Glutamatergic neuron (in vitro differentiated cells): ENCODE results near the gene CFAP73. TPM values are rescaled to one million over a fixed set of nuclear protein-coding genes. Genes with fewer than 3 reads are reported as not detected.

ENCODE experiments used
- DNase-seq: peaks from one replicate; pipeline ENCODE4 v3.0.0; 2022
- H3K27ac Mint-ChIP-seq: one replicate; pipeline ENCODE4 v1.8.0; 2020; ENCODE audit warnings: mild to moderate bottlenecking, mixed read lengths, inconsistent platforms; ENCODE audit not compliant: unreplicated experiment
- H3K27me3 Mint-ChIP-seq: one replicate; pipeline ENCODE4 v1.8.0; 2020; ENCODE audit warnings: mild to moderate bottlenecking, moderate library complexity, mixed read lengths, inconsistent platforms; ENCODE audit not compliant: unreplicated experiment
- H3K36me3 Mint-ChIP-seq: one replicate; pipeline ENCODE4 v1.8.0; 2020; ENCODE audit warnings: mild to moderate bottlenecking, mixed read lengths, inconsistent platforms; ENCODE audit not compliant: unreplicated experiment
- H3K4me1 Mint-ChIP-seq: one replicate; pipeline ENCODE4 v1.8.0; 2020; ENCODE audit warnings: mild to moderate bottlenecking, low read depth, mixed read lengths, inconsistent platforms; ENCODE audit not compliant: unreplicated experiment
- H3K4me3 Mint-ChIP-seq: one replicate; pipeline ENCODE4 v1.8.0; 2020; ENCODE audit warnings: mild to moderate bottlenecking, mixed read lengths, inconsistent platforms; ENCODE audit not compliant: unreplicated experiment
- H3K9me3 Mint-ChIP-seq: one replicate; pipeline ENCODE4 v1.8.0; 2020; ENCODE audit warnings: mild to moderate bottlenecking, moderate library complexity, mixed read lengths, inconsistent platforms; ENCODE audit not compliant: unreplicated experiment
- total RNA-seq: library from RNA; stranded (reverse); fragmentation: NEBNext Ultra II Directional; extraction: Animal tissue kit (Norgen Biotek cat#: 25700); gene quantifications from one replicate; pipeline ENCODE4 v1.2.1, GENCODE V29; 2021; ENCODE audit not compliant: unreplicated experiment
- TF ChIP-seq, protein P1 (sequence below): fragments of 200-600 bp; sonication (generic); IDR thresholded peaks from one replicate; pipeline ENCODE4 v1.5.0; 2021; ENCODE audit not compliant: partially characterized antibody, unreplicated experiment

CFAP73 gene
- total RNA-seq, 1 donor from 2014 or later: not detected

DNA sequence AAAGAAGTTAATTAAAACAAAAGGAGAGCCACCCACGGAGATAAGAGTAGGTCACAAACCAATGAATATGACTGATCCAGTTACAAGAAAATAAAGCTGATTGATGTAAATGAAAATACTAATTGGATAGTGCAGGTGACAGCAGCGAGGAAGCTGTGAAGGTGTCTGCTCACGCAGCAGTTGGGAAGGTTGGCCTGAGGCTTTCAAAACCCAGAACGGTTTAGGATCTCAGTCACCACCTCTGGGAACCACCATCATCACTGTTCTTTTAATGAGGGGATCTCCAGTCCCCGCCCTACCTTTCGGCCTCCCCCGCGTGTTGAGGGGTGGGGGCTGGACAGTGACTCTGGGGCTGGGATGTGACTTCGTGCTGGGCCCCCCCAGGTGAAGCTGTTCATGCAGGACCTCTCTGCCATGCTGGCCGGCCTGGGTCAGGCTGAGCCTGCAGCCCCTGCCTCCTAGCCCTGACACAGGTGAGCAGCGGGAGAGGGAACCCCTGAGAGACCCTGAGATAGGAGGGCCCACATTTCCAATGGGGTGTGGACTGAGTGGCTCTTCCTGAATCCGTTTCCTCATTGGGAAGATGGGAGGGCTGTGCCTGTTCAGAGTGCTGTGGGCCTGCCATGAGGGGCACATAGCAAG, 7.8 kb downstream of the CFAP73 start:
- TF ChIP-seq, protein P1, sequence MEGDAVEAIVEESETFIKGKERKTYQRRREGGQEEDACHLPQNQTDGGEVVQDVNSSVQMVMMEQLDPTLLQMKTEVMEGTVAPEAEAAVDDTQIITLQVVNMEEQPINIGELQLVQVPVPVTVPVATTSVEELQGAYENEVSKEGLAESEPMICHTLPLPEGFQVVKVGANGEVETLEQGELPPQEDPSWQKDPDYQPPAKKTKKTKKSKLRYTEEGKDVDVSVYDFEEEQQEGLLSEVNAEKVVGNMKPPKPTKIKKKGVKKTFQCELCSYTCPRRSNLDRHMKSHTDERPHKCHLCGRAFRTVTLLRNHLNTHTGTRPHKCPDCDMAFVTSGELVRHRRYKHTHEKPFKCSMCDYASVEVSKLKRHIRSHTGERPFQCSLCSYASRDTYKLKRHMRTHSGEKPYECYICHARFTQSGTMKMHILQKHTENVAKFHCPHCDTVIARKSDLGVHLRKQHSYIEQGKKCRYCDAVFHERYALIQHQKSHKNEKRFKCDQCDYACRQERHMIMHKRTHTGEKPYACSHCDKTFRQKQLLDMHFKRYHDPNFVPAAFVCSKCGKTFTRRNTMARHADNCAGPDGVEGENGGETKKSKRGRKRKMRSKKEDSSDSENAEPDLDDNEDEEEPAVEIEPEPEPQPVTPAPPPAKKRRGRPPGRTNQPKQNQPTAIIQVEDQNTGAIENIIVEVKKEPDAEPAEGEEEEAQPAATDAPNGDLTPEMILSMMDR: no peak
- Mint-ChIP-seq H3K36me3 (no peaks in the 10 kb centered on the region), H3K4me3 (no peak overlapping the region), H3K9me3 (no peaks in the 10 kb centered on the region), H3K27ac (no peak overlapping the region), H3K27me3 (peaks cover 7% of the 10 kb centered on the region), H3K4me1 (peaks cover 12% of the 10 kb centered on the region)
- DNase-seq: no peak

DNA sequence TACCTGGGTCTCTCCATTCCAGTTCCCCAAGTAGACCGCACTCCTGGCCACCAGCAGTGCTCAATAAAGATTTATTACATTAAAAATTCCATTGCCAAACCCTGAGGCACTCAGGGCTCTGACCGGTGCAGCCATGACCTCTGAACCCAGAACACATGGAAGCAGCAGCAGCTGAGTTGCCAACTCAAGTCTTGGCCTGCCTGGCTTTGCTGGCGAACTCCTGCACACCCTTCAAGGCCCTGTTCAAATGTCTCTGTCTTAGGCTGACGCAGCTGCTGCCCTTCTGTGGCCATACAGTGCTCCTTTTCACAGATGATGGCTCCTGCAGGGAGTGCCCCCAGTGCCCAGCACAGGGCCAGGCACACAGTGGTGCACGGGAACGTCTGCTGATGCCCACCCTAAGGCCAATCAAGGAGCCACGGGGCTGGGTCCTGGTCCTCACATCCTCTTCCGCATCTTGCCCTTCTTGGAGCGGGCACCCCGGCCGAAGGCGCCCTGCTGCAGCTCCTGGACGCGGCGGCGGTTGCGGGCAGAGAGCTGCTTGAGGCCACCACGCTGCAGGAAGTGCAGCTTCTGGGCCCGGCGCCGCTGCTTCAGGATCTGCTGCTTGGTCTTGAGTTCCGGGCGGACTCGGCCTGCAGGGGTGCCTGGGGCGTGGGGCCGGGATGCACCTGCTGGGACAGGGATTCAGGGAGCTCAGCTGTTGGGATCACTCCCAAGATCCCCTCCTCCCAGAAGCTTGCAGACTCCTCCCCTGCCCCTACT, 9.1 kb downstream of the CFAP73 start:
- Mint-ChIP-seq H3K4me3 (no peak overlapping the region), H3K36me3 (no peaks in the 10 kb centered on the region), H3K27ac (no peak overlapping the region), H3K27me3 (peaks cover 6% of the 10 kb centered on the region), H3K9me3 (no peaks in the 10 kb centered on the region), H3K4me1 (peaks cover 12% of the 10 kb centered on the region)
- no peak for DNase-seq
- TF ChIP-seq, protein P1: no peak

DNA sequence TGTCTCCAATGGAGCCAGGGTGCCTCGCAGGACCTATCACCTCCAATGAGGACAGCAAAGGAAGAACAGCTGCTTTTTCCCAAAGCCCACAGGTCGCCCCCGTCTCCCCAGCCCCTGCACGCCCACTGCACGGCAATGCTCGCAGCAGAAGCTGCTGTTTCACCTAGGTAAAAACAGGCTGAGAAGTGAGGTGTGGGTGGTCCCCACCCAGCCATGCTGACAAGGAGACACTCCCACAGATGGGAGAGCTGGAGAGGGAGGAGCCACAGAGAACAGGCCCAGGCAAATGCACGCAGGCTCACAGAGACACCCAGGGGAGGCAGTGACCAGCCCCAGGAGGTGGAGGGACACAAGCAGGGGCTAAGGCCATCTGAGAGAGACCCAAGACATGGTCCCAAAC, 10.4 kb downstream of the CFAP73 start:
- Mint-ChIP-seq H3K4me1 (peaks cover 12% of the 10 kb centered on the region), H3K4me3 (no peak overlapping the region), H3K27ac (no peak overlapping the region), H3K27me3 (peaks cover 1% of the 10 kb centered on the region), H3K9me3 (peaks cover under 1% of the 10 kb centered on the region), H3K36me3 (no peaks in the 10 kb centered on the region)
- TF ChIP-seq, protein P1: no peak
- DNase-seq: no peak

DNA sequence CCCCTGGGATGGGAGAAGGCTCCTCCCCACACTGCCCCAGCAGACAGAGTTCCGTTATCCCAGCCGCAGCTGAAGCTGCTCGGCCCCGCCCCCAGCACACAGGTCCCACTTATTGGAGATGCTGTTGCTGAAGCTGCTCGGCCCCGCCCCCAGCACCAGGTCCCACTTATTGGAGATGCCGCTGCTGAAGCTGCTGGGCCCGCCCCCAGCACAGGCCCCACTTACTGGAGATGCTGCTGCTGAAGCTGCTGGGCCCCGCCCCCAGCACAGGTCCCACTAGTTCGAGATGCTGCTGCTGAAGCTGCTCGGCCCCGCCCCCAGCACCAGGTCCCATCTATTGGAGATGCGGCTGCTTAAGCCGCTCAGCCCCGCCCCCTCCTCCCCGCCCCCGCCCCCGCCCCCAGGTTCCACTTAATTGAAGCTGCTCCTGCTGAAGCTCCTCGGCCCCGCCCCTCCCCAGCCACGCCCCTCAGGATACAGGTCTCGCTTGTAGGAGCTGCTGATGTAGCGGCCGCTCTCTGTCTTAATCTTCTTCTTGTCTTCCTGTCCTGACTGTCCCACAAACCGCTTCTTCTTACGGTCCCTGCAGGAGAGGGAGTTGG, 12.0 kb downstream of the CFAP73 start:
- Mint-ChIP-seq H3K27ac (peak overlapping the region; percentile 38), H3K36me3 (no peaks in the 10 kb centered on the region), H3K4me3 (peak overlapping the region; percentile 74), H3K27me3 (peaks cover 1% of the 10 kb centered on the region), H3K4me1 (peaks cover 14% of the 10 kb centered on the region), H3K9me3 (peaks cover 3% of the 10 kb centered on the region)
- peak; percentile 85 for DNase-seq
- TF ChIP-seq, protein P1: no peak
